ENCODE results near the gene TAF4. TPM values are rescaled to one million over a fixed set of nuclear protein-coding genes. Genes with fewer than 3 reads are reported as not detected.

Gene TAF4
- polyA plus RNA-seq, 1 donor from 2014 or later: 10.2 TPM

- TF ChIP-seq EZH2 (IDR thresholded peaks at IDR 0.05; ENCODE audit: borderline replicate concordance, insufficient read depth, low read length, poor library complexity, severe bottlenecking): no peak
- no peak for TF ChIP-seq REST (IDR thresholded peaks at IDR 0.05; ENCODE audit: borderline replicate concordance)
- TF ChIP-seq EP300 (conservative IDR thresholded peaks at IDR 0.05; ENCODE audit: poor library complexity, severe bottlenecking): no peak
- TF ChIP-seq TAF1 (IDR thresholded peaks at IDR 0.05; ENCODE audit: low read depth): no peak
- no peak for TF ChIP-seq RAD21 (conservative IDR thresholded peaks at IDR 0.05)
- no peak for TF ChIP-seq SMC3 (conservative IDR thresholded peaks at IDR 0.05; ENCODE audit: poor library complexity)
- no peak for TF ChIP-seq CTCF (IDR thresholded peaks at IDR 0.05; ENCODE audit: poor library complexity, severe bottlenecking)
- no peak for TF ChIP-seq POLR2AphosphoS5 (IDR thresholded peaks at IDR 0.05)
- H3K9me2 ChIP-seq (ENCODE audit: insufficient read depth, low read length): no peaks in the 10 kb centered on the region
- no peak overlapping the region for H3K4me2 ChIP-seq (ENCODE audit: low read length)
- no peaks in the 10 kb centered on the region for H3K9me3 ChIP-seq (ENCODE audit: low read length)
- H3K4me3 ChIP-seq (ENCODE audit: low read length): no peak overlapping the region
- H3K36me3 ChIP-seq (ENCODE audit: insufficient read depth, low read length): no peaks in the 10 kb centered on the region
- no peaks in the 10 kb centered on the region for H3F3A ChIP-seq (ENCODE audit: insufficient read depth, low read length, poor library complexity, severe bottlenecking)
- no peaks in the 10 kb centered on the region for H4K20me1 ChIP-seq (ENCODE audit: insufficient read depth)
- no peaks in the 10 kb centered on the region for H3K27me3 ChIP-seq (ENCODE audit: insufficient read depth, low read depth, low read length)
- no peaks in the 10 kb centered on the region for H3K79me2 ChIP-seq (replicated peaks; ENCODE audit: insufficient read depth, low read length)
- H3K9ac ChIP-seq (ENCODE audit: low read length): no peak overlapping the region
- H2AFZ ChIP-seq (ENCODE audit: low read depth, low read length): no peak overlapping the region
- no peak overlapping the region for H3K27ac ChIP-seq (ENCODE audit: low read length)
These were observed 124.5 kb downstream of the TAF4 start for GRCh38 chr20:61940976-61941720.

- Histone ChIP-seq H3K9me2 (ENCODE audit: insufficient read depth, low read length) (no peaks in the 10 kb centered on the region), H3K27me3 (ENCODE audit: insufficient read depth, low read depth, low read length) (no peaks in the 10 kb centered on the region), H3K9ac (ENCODE audit: low read length) (no peak overlapping the region), H3K79me2 (replicated peaks; ENCODE audit: insufficient read depth, low read length) (no peaks in the 10 kb centered on the region), H3K4me2 (ENCODE audit: low read length) (no peak overlapping the region), H3K36me3 (ENCODE audit: insufficient read depth, low read length) (no peaks in the 10 kb centered on the region), H2AFZ (ENCODE audit: low read depth, low read length) (no peak overlapping the region), H3K9me3 (ENCODE audit: low read length) (no peaks in the 10 kb centered on the region), H3K27ac (ENCODE audit: low read length) (no peak overlapping the region), H4K20me1 (ENCODE audit: insufficient read depth) (no peaks in the 10 kb centered on the region), H3K4me3 (ENCODE audit: low read length) (no peak overlapping the region), H3F3A (ENCODE audit: insufficient read depth, low read length, poor library complexity, severe bottlenecking) (no peaks in the 10 kb centered on the region)
- no peak for TF ChIP-seq TAF1 (IDR thresholded peaks at IDR 0.05; ENCODE audit: low read depth)
- no peak for TF ChIP-seq RAD21 (conservative IDR thresholded peaks at IDR 0.05)
- TF ChIP-seq MXI1 (conservative IDR thresholded peaks at IDR 0.05; ENCODE audit: poor library complexity, severe bottlenecking): no peak
- TF ChIP-seq EZH2 (IDR thresholded peaks at IDR 0.05; ENCODE audit: borderline replicate concordance, insufficient read depth, low read length, poor library complexity, severe bottlenecking): no peak
- no peak for TF ChIP-seq REST (IDR thresholded peaks at IDR 0.05; ENCODE audit: borderline replicate concordance)
- TF ChIP-seq CTCF (IDR thresholded peaks at IDR 0.05; ENCODE audit: poor library complexity, severe bottlenecking): no peak
- no peak for TF ChIP-seq EP300 (conservative IDR thresholded peaks at IDR 0.05; ENCODE audit: poor library complexity, severe bottlenecking)
- TF ChIP-seq POLR2AphosphoS5 (IDR thresholded peaks at IDR 0.05): no peak
- no peak for TF ChIP-seq SMC3 (conservative IDR thresholded peaks at IDR 0.05; ENCODE audit: poor library complexity)
These were observed 125.2 kb downstream of the TAF4 start for GRCh38 chr20:61940491-61940890.
